Lung (tissue), 12 donors: ENCODE data around the gene VAMP5. TPM values are rescaled to one million over a fixed set of nuclear protein-coding genes. Genes with fewer than 3 reads are reported as not detected.

Experiments used
- ATAC-seq: fragments of 200-7000 bp; cut with Tn5 transposase; one replicate; pipeline ENCODE4 v1.9.1; 2020; ENCODE audit warnings: moderate number of reproducible peaks; ENCODE audit not compliant: insufficient read depth, low FRiP score
- DNase-seq, 3 donors: peaks; one replicate each; pipeline ENCODE4 v3.0.0-alpha.2; 2013 to 2017
- H3K27ac ChIP-seq, 2 donors: one replicate each; pipeline ENCODE4 v1.5.1; 2013; ENCODE audit warnings: mild to moderate bottlenecking in 2 of 2, moderate library complexity in 2 of 2, control low read depth in 1 of 2, inconsistent platforms in 1 of 2, low read depth in 1 of 2, low read length in 1 of 2
- H3K27me3 ChIP-seq, 3 donors: one replicate each; pipeline ENCODE4 v1.5.1; 2013; ENCODE audit warnings: low read length in 2 of 3; ENCODE audit not compliant: control insufficient read depth in 3 of 3, insufficient read depth in 3 of 3
- H3K36me3 ChIP-seq, 4 donors: one replicate each; pipeline ENCODE4 v1.5.1; 2013; ENCODE audit warnings: low read length in 4 of 4, mild to moderate bottlenecking in 1 of 4, moderate library complexity in 1 of 4; ENCODE audit not compliant: control insufficient read depth in 4 of 4, insufficient read depth in 4 of 4
- H3K4me1 ChIP-seq, 5 donors: one replicate each; pipeline ENCODE4 v1.5.1; 2013; ENCODE audit warnings: low read length in 5 of 5, mild to moderate bottlenecking in 2 of 5, moderate library complexity in 1 of 5; ENCODE audit not compliant: control insufficient read depth in 5 of 5, insufficient read depth in 5 of 5
- H3K4me3 ChIP-seq: one replicate; pipeline ENCODE4 v1.5.1; 2013; ENCODE audit warnings: mild to moderate bottlenecking, control low read depth, moderate library complexity
- H3K9ac ChIP-seq, 2 donors: one replicate each; pipeline ENCODE4 v1.5.1; 2013; ENCODE audit warnings: low read length in 2 of 2, control low read depth in 1 of 2; ENCODE audit not compliant: insufficient read depth in 1 of 2
- H3K9me3 ChIP-seq, 4 donors: one replicate each; pipeline ENCODE4 v1.5.1; 2013; ENCODE audit warnings: low read length in 3 of 4, mild to moderate bottlenecking in 1 of 4, moderate library complexity in 1 of 4; ENCODE audit not compliant: control insufficient read depth in 4 of 4, insufficient read depth in 3 of 4
- CTCF ChIP-seq: IDR thresholded peaks from 2 replicates; pipeline ENCODE4 v1.5.1; 2012; ENCODE audit warnings: mild to moderate bottlenecking; ENCODE audit errors: control extremely low read depth, extremely low read depth
- WGBS, 2 donors: extraction: QIAGEN DNeasy Blood & Tissue Kit; methylation state at CpG; one replicate each; pipeline ENCODE4 v1.1.7; 2013; 5-methylcytosine and 5-hydroxymethylcytosine counted together
- polyA plus RNA-seq, 2 donors: library from polyadenylated mRNA; stranded (reverse); fragments of 200-250 nt; gene quantifications; one replicate each; pipeline ENCODE4 v1.2.1, GENCODE V29; 2013
- total RNA-seq, 2 donors: library from RNA; depleted of rRNA in 1 of 2; stranded (reverse); fragments of >200 nt in 1 of 2; gene quantifications; one replicate each; pipeline ENCODE4 v1.2.1, GENCODE V29; 2014 to 2021
- donor health status: control.
- donor health status: control.
- donor health status: Bipolar disorder and iron deficiency.
- donor health status: healthy.
- donor health status: DM: yes; HTN: yes; CAD: no.

The VAMP5 gene
- total and polyA plus RNA-seq, 4 donors = 18.5 to 165 (median 73.0) TPM

DNA sequence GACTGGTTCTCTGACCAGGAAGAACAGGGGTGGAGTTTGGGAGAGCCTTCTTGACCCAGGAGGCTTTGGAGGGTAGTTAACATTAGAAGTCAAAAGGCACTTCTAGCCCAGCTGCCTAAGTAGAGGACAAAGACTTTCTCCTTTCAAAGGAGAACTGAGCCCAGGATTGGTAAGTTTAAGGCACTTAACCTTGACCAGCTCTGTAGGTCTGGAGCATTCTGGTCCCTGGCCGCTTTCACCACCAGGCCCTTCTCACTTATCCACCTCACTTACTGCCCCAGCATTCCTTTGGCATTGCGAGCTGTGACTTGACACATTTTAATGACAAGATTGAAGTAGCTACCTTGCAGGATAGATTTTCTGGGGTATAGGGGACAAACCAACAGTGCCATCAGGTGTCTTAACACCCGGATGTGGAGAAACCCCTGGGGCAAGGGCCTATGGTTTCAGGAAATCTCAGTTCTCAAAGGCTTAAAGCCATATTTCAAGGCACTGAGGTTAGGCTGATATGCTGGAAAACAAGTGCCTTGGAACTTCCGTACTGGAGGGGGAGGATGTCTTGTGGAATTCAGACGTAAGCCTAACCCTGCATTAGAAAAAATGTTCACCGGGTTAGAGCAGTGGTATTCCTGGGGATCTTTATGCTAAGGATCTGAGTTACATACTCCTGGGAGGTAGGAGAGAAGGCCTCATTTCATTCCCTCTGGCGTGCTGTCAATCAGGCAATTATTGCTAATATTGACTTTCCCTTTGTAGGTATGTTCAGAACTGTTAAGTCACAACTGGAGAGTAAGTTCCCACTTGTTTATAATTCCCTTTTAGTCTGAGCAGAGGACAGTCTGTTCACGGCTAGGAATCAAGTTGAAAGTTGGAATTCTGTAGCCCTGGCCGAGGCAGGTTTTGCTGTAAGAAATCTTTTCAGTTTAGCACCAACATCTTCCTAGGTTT lies 23.3 kb downstream of the VAMP5 start:
- H3K27me3 ChIP-seq = no peaks in the 10 kb centered on the region
- WGBS, 2 donors = 65 to 85% methylated on average over 9 of the region's 9 CpGs
- H3K36me3 ChIP-seq = peaks cover 0 to 27% (median 12%) of the 10 kb centered on the region in 4 donors
- H3K4me3 ChIP-seq = no peak overlapping the region
- no peak for TF ChIP-seq CTCF
- peaks cover 10 to 39% (median 18%) of the 10 kb centered on the region in 5 donors for H3K4me1 ChIP-seq
- peak overlapping the region; percentile 50 to 81 for H3K27ac ChIP-seq
- DNase-seq (peak in 2 of 3 donors; percentile 15 to 29), ATAC-seq (no peak)
- no peaks in the 10 kb centered on the region for H3K9me3 ChIP-seq
- H3K9ac ChIP-seq = peak overlapping the region in 1 of 2 donors; percentile 36

DNA sequence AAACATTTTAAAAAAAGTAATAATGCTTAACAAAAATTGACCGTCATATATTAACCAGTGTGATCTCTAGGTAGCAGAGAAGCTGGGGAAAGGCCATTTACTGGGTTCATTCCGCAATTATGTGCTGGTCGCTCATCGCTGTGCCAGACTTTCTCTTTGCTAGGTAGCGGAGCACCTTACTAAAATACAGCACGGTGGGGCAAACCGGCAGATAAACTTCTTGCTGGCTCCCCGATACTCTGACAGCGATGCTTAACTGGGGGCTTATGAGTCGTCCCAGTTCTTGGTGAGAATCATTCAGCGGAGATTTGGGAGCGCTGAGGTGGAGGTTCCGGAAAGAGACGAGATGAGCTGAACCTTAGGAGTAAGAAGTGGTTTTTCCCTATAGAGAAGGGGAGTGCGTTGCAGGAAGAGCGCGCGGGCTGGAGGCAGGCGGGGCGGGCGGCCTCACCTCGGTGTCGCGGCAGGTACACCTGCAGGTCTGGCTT lies 27.0 kb downstream of the VAMP5 start:
- no peak for TF ChIP-seq CTCF
- DNase-seq (no peak), ATAC-seq (peak; percentile 2)
- 9 to 12% methylated on average over 21 to 24 of the region's 24 CpGs for WGBS, 2 donors
- no peaks in the 10 kb centered on the region for H3K9me3 ChIP-seq
- H3K4me3 ChIP-seq = peak overlapping the region; percentile 70
- H3K27me3 ChIP-seq = no peaks in the 10 kb centered on the region
- peak overlapping the region; percentile 68 to 86 for H3K27ac ChIP-seq
- H3K36me3 ChIP-seq = peaks cover 0 to 27% (median 12%) of the 10 kb centered on the region in 4 donors
- peaks cover 0 to 17% (median 8%) of the 10 kb centered on the region in 5 donors for H3K4me1 ChIP-seq
- H3K9ac ChIP-seq = peak overlapping the region; percentile 61 to 73

DNA sequence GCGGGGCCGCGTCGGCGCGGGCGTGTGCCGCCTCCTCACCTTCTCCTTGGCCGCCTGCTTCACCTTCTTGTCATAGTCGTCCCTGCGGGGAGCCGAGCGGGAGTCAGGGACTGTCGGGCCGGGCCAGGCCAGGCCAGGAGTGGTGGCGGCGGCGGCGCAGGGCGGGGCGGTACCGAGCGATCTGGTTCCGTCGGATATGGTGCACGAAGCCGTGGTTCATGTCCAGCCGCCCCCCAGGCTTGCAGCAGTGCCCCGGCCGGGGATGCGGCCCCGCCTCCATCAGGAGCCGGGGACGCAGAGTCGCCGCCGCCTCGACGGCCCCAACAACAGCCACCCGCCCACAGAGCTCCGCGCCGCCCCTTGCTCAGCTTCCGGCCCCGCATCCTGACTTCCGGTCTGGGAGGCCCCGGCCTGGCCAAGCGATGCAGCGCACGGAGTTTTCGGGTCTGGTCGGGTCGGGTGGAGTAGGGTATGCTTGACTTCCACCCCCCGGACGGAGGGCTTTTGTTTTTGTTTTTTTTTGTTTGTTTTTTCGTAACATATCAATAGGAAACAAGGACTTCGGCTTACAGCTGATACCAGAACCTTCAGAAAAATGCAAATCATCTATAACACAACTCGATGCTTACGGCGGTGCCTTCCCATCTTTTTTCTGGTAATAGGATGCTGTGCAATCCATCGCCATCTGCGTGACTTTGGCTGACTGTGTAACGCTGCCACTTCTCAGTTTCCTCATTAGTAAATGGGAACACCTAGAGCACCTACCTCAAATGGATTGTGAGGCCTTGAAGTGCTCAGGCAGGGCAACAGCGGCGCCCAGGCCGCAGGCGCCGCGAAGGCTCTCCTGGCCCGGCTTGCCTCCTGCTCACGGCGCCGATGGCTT lies 27.7 kb downstream of the VAMP5 start, which contains the start of gene C2orf68:
C2orf68 (minus strand) TSS at position 362 of the 883 bp plus-strand sequence; CDS start at position 280, 82 bp downstream.
- H3K27ac ChIP-seq = peak within 1 kb of the TSS; percentile 86 to 93
- H3K9me3 ChIP-seq = no peaks in the 10 kb centered on the region
- peak within 1 kb of the TSS; percentile 70 for H3K4me3 ChIP-seq
- 8 to 10% methylated on average over 63 to 73 of the region's 73 CpGs for WGBS, 2 donors
- H3K9ac ChIP-seq = peak within 1 kb of the TSS; percentile 77 to 91
- H3K4me1 ChIP-seq = peaks cover 0 to 15% (median 8%) of the 10 kb centered on the region in 5 donors
- DNase-seq = peak; percentile 94 to 96 (median 95)
- H3K36me3 ChIP-seq = peaks cover 0 to 26% (median 12%) of the 10 kb centered on the region in 4 donors
- peak; percentile 84 for ATAC-seq
- no peaks in the 10 kb centered on the region for H3K27me3 ChIP-seq
- no peak for TF ChIP-seq CTCF
